Measurements from ENCODE around the gene SEC23A. TPM values are rescaled to one million over a fixed set of nuclear protein-coding genes. Genes with fewer than 3 reads are reported as not detected.

Gene SEC23A
- total RNA-seq, result 177 and 229 TPM in 2 replicates

GRCh38 chr14:39102969-39103957, at the start of gene SEC23A:
Gene SEC23A, minus strand, starts transcription at chr14:39103235. Its CDS starts 7,117 bp downstream, at chr14:39096118.

GRCh38 chr14:39114073-39114838, 11.2 kb upstream of the SEC23A start, which contains the start of gene GEMIN2:
Gene GEMIN2, plus strand, starts transcription at chr14:39114323. Its CDS starts 16 bp downstream, at chr14:39114339.

Other genes starting within 250 kb of the SEC23A start
- gene GEMIN2, start 11.1 kb upstream of the SEC23A start, total RNA-seq, result 21.9 and 23.5 TPM in 2 replicates
- gene TRAPPC6B, start 67.1 kb upstream of the SEC23A start, total RNA-seq, result 23.8 and 27.4 TPM in 2 replicates
- gene PNN, start 72.0 kb upstream of the SEC23A start, total RNA-seq, result 15.1 and 28.2 TPM in 2 replicates
- 9.2 and 17.6 TPM in 2 replicates for gene MIA2, start 130.7 kb upstream of the SEC23A start, total RNA-seq

Data from bladder microvascular endothelial cell (primary cell).